Measurements from ENCODE around the gene GPR161.

DNA sequence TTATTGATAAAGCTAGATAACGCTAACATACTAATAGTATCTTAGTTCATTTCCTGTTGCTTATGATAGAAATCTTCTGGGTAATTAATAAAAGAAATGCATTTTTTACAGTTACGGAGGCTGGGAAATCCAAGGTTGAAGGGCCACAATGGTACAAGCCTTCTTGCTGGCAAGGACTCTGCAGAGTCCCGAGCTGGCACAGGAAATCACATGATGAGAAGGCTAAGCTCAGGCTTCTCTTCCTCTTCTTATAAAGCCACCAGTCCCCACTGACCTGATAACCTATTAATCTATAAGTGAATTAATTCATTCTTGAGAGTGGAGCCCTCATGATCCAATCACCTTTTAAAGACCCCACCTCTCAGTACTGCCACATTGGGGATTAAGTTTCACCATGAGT lies 82.6 kb downstream of the GPR161 start:
- TF ChIP-seq CTCF (IDR thresholded peaks at IDR 0.05) (no peak), EZH2 (IDR thresholded peaks at IDR 0.05; ENCODE audit: borderline replicate concordance, insufficient read depth, low read depth, low read length, poor library complexity, severe bottlenecking) (no peak)
